GM08714 (cell line): ENCODE data around the gene LIX1L.
A peak's percentile ranks its signal among the peaks of the same experiment; 100 is the strongest.

Experiments used
- H3K4me3 ChIP-seq: fragments of 200-500 bp; sonication (Bioruptor generic); 2 replicates; pipeline ENCODE4 v1.5.1; 2014; ENCODE audit warnings: mild to moderate bottlenecking, low read length, inconsistent platforms
- ZNF274 ChIP-seq: IDR thresholded peaks from 2 replicates; pipeline ENCODE4 v1.6.1; 2012; ENCODE audit warnings: mild to moderate bottlenecking, low read depth, low read length

The LIX1L gene

DNA sequence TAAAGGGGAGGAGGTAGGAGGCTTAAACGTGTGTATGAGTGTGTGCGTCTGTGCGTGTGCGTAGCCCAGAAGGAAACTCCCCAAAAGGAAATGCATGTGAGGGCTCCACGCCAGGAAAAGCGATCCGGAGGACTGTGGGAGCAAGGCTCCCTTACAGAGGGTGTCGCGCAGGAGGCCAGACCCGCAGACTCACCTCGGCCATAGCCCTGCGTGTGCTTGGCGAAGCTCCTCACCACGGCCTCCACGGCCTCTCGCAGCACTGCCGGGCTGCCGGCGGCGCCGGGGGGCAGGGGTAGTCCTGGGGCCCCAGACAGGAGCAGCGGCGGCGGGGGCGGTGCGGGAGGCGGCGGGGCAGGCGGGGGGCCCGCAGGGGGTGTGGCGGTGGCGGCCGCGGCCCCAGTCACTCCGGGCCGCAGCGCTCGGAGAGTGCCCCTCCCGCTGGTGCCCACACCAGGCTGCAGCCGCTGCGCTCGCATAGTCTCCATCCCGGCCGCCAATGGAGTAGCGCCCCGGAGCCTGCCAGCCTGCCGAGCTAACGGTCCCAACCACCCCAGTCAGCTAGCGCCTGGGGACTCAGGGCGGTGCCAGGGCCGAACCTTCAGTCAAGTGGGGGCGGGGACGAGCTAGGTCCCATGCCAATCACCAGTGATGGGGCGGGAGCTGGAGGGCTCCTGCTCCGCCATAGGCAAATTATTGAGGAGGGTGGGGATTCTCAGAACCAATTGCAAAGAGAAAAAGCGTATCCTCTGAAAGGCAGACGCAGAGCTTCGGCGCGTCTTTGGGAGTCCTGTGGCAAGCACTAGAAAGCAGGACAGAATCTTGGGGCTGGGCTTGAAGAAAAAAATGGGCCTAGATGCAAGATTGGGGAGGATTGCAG lies at the start of gene LIX1L:
Gene LIX1L, minus strand, starts transcription at position 575 of the 877 bp plus-strand sequence. Its CDS starts 90 bp downstream, at position 485.
- no peak for TF ChIP-seq ZNF274
- H3K4me3 ChIP-seq = peak within 1 kb of the TSS; percentile 97

GRCh38 chr1:146001709-146002108 lies 43.9 kb upstream of the LIX1L start:
- no peak for TF ChIP-seq ZNF274

DNA sequence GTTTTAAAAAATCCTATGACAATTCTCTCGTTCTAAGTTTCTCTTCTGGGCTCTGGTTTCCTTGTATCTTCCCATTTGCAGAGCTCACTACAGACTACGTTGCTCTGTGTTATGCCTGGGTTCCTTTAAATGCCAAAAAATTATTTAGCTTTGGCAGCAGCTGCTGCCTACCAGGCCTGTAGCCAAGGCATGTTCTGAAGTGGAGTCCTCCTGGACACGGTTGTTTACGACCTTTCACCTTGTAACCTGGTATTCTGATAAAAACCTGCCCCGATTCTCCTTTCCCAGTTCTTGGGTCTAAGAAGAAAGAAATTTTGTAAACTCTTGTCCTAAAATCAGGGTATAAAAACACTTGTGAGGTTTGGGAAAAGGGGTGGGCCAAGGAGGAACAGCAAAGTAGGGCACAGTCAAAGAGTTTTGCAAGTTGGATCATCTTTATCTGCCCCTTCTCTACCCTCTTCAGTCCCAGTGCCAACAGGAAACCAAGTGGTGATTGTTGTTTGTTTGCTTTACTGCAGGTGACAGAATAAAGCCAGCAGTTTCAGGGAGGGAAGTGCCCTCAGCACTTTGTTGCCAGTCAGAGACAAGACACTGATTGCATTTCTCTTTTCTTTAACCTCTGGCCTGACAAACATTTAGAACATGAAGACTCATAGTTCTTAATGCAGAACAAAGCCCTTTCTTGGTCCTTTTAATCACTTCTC lies 41.7 kb upstream of the LIX1L start:
- TF ChIP-seq ZNF274 = no peak

More at GRCh38 chr1:146001709-146002108, 43.9 kb upstream of the LIX1L start:
- no peak overlapping the region for H3K4me3 ChIP-seq

DNA sequence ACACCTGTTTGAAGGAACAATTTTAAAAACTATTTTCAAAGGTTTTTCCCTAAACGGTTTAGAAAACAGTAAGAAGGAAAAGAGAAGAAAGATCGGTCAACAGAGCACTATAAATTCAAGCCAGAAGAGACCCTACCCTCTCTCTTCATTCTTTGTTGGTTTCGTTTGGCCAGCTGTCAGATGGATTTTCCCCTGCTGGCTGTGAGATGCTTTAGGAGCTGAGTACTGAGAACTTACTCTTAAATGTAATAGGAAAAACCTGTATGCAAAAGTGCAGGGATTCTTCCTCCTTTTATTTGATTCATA lies 39.9 kb upstream of the LIX1L start:
- TF ChIP-seq ZNF274 = no peak
- no peak overlapping the region for H3K4me3 ChIP-seq

More for the DNA sequence above, 41.7 kb upstream of the LIX1L start:
- no peak overlapping the region for H3K4me3 ChIP-seq

DNA sequence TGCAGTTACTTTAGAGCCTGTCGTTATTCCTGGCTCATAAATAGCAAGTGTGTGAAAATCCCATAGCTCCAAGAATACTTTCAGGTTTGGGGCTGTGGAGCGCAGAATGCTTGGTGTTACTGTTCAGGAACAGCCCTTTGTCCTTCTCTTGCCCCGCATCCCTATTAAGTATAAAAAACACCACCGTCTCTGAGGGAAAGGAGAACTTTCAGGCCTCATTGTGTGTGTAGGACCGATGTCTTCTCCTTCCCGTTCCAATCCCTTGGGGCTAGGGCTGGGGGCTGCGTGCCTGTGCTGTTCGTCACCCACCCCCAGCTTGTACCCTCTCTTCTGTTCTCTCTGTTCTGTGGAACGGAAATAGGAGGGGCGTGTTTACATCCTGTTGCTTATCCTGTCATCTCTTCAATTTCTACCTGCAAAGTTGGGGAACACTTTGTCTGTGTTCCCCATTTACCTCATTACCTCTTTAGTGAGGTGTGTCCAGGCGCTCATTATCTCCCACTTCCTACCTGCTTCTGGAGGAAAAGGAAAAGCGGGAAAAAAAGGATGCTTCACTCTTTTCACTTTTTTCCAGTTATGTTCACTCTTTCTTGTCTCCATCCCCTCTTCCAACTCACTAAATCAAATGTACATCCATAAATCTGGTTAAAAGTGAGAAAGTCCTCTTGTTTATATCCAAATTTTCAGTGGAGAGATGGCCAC lies 39.4 kb upstream of the LIX1L start:
- H3K4me3 ChIP-seq = peak overlapping the region; percentile 100
- TF ChIP-seq ZNF274 = no peak

GRCh38 chr1:145996433-145997015 lies 38.7 kb upstream of the LIX1L start, which contains the start of gene TXNIP:
Gene TXNIP, minus strand, starts transcription at chr1:145996579. Its CDS starts 313 bp downstream, at chr1:145996266.
- TF ChIP-seq ZNF274 = no peak

GRCh38 chr1:145995964-145996432 lies 38.2 kb upstream of the LIX1L start:
- no peak for TF ChIP-seq ZNF274

More at GRCh38 chr1:145996433-145997015, 38.7 kb upstream of the LIX1L start, which contains the start of gene TXNIP:
- H3K4me3 ChIP-seq = peak within 1 kb of the TSS; percentile 100

GRCh38 chr1:145995148-145995881 lies 37.5 kb upstream of the LIX1L start:
- peak overlapping the region; percentile 100 for H3K4me3 ChIP-seq
- TF ChIP-seq ZNF274 = no peak

More at GRCh38 chr1:145995964-145996432, 38.2 kb upstream of the LIX1L start:
- H3K4me3 ChIP-seq = peak overlapping the region; percentile 100

- TF ChIP-seq ZNF274 = no peak
Observed at GRCh38 chr1:145994391-145995120, 36.7 kb upstream of the LIX1L start.

DNA sequence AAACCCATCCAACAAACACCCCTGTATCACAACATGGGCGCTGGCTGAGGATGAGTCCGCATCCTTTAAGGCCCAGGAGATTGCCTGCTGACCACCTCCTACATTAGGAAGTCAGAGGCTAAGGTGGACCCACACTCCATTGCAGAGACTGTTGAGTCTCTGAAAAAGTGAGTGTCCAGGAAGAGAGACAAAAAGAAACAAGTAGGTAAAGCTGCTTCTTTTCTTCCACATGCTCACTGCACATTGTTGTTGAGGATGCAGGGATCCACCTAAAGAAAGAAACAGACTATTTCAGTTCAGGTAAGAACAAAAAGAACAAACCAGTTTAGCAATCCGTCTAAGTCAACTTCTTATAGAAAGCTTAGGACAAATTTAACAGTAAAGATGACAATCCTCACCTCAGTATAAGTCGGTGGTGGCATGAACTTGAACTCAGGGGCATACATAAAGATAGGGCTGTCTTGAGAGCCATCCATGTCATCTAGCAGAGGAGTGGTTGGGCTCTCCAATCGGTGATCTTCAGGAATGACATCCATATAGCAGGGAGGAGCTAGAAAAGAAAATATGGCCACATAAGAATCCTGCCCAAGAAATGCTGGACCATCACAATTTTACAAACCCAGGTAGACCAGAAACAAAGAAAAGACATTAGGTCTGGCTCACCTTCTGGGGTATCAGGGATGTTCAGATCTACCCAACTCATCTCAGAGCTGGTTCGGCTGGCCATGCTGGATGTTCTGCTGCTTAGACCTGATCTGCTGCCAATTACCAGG lies 36.0 kb upstream of the LIX1L start:
- H3K4me3 ChIP-seq = peak overlapping the region; percentile 100; the same call in 1 of the 2 replicates
- TF ChIP-seq ZNF274 = no peak

More at GRCh38 chr1:145994391-145995120, 36.7 kb upstream of the LIX1L start:
- H3K4me3 ChIP-seq = peak overlapping the region; percentile 100

DNA sequence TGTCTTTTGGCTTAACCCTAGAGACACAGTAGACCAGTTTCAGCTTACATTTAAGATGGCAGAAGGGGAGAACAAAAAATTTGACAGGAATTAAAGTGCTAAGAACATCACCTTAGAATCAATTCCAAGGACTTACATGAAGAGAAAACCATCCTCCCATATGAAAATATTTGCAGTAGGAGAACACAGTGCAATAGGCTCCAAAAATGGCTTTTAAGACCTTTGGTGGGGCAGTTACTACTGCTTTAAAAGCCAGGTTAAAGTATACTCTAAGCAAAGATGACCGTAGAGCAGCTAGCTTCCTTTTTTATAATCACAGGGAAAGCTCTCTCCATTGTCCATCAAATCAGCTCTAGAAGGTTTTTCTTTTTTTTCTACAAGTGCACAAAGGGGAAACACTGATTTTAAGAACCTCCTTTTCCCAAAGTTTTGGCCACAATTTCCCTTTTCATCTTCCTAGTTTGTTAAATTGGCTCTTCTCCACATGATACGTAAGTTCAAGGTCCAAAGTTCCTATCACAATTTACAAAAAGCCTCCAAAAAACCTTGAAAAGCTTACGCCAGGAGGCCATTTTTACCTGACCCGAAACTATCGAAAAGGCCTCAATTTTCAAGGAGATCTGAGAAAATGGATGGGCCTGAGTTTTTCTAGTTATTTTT lies 35.3 kb upstream of the LIX1L start:
- no peak for TF ChIP-seq ZNF274

DNA sequence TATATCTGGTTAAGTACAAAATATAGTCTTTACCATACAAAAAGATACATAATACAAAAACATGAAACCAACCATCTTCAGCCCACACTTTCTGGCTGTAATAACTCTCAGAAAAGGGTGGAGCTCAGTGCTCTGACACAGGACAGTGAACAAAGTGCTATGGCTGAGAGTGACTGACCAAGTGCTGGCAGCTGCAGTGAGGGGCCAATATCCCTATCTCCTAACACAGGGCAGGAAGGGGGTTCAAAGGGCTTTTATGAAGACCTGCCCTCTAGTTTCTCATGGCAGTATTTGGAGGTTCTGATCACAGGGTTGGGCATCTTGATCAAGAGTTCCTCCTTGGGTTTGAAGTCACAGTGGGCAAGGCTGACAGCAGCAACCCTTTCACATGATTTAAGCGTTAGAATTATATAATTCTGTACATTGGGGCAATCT lies 34.7 kb upstream of the LIX1L start:
- no peak for TF ChIP-seq ZNF274
- H3K4me3 ChIP-seq = no peak overlapping the region

More for the DNA sequence above, 35.3 kb upstream of the LIX1L start:
- H3K4me3 ChIP-seq = no peak overlapping the region; the same call in 1 of the 2 replicates
